Kidney (tissue), 14 donors: Measurements from ENCODE around the gene CNTN5. TPM values are rescaled to one million over a fixed set of nuclear protein-coding genes. Genes with fewer than 3 reads are reported as not detected.

Experiments
- DNase-seq, 5 donors: peaks; one replicate each; pipeline ENCODE4 v3.0.0-alpha.2; 2013 to 2020
- FAIRE-seq: peaks from 2 replicates; lab custom pipeline; 2012; peaks lifted over from hg19 to GRCh38; lab: Jason Lieb, UNC
- H3K27ac ChIP-seq, 2 donors: one replicate each; pipeline ENCODE4 v1.7.0; 2013; ENCODE audit warnings: low read depth in 2 of 2, low read length in 2 of 2, inconsistent platforms in 1 of 2
- H3K27me3 ChIP-seq: one replicate; pipeline ENCODE4 v1.7.1; 2013; ENCODE audit warnings: low read length, inconsistent platforms; ENCODE audit not compliant: control insufficient read depth, insufficient read depth
- H3K36me3 ChIP-seq, 3 donors: one replicate each; pipeline versions ENCODE4 v1.7.0 to v1.7.1; 2013; ENCODE audit warnings: low read length in 3 of 3, control low read depth in 1 of 3, inconsistent platforms in 1 of 3; ENCODE audit not compliant: insufficient read depth in 3 of 3, control insufficient read depth in 2 of 3
- H3K4me1 ChIP-seq, 3 donors: one replicate each; pipeline versions ENCODE4 v1.7.0 to v1.7.1; 2013; ENCODE audit warnings: low read length in 3 of 3, inconsistent platforms in 1 of 3, low read depth in 1 of 3; ENCODE audit not compliant: control insufficient read depth in 2 of 3, insufficient read depth in 2 of 3
- H3K4me3 ChIP-seq, 3 donors: one replicate each; pipeline versions ENCODE4 v1.7.0 to v1.8.1; 2013; ENCODE audit warnings: low read length in 3 of 3, control low read depth in 1 of 3, inconsistent platforms in 1 of 3
- H3K9ac ChIP-seq, 3 donors: one replicate each; pipeline versions ENCODE4 v1.7.0 to v1.7.1; 2013; ENCODE audit warnings: low read length in 3 of 3, control low read depth in 1 of 3, inconsistent platforms in 1 of 3
- H3K9me3 ChIP-seq, 3 donors: one replicate each; pipeline versions ENCODE4 v1.7.0 to v1.7.1; 2013; ENCODE audit warnings: low read length in 3 of 3, control low read depth in 1 of 3, inconsistent platforms in 1 of 3; ENCODE audit not compliant: control insufficient read depth in 2 of 3, insufficient read depth in 1 of 3
- CTCF ChIP-seq: IDR thresholded peaks from 3 replicates; pipeline ENCODE4 v1.5.1; 2012; ENCODE audit warnings: mild to moderate bottlenecking, moderate library complexity, borderline replicate concordance; ENCODE audit not compliant: insufficient read depth; ENCODE audit errors: extremely low read depth
- intact Hi-C: fragments of 100-400 bp; cut with DNase I; formaldehyde crosslinking; loops from one replicate; pipeline ENCODE4 v1.11.1; 2022
- polyA plus RNA-seq: library from polyadenylated mRNA; stranded (reverse); fragments of 350-450 nt; fragmentation: Illumina TruSeq; extraction: RNeasy Lipid Tissue Mini Kit (QIAGEN cat#74804); gene quantifications from one replicate; pipeline ENCODE4 v1.2.3, GENCODE V29; 2014; ENCODE audit warnings: low read depth, low replicate concordance; ENCODE audit not compliant: insufficient read depth
- total RNA-seq: library from RNA; stranded (reverse); fragmentation: NEBNext Ultra II Directional; extraction: Animal tissue kit (Norgen Biotek cat#: 25700); gene quantifications from one replicate; pipeline ENCODE4 v1.2.1, GENCODE V29; 2021
- donor health status: control.
- donor health status: control.
- donor health status: control.
- donor health status: control.
- donor health status: control.
- donor health status: DM: yes; HTN: yes; CAD: no.
- donor health status: Normal renal cell carcinoma (clear cell type).

The CNTN5 gene
- total and polyA plus RNA-seq, 2 donors from 2014 or later: 0.11 to 0.66 TPM

DNA sequence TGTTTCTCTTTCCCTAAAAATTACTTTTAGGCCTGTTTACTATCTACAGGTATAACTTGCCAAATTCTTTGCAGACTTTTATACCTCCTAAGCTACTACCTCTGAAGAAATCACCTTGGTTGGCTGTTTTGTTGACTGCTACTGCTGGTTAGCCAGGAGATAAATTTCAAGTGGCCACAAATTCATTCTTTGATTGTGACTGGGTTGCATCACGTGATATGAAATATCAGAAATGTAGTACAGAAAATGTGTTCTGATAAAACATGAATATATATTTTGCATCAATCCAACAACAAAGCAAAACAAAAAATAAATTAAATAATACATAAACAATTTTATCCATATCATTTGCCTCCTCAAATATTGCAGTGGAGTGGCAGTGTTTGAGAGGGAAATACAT, 291.1 kb downstream of the CNTN5 start:
- Histone ChIP-seq H3K9ac (no peak overlapping the region), H3K27ac (no peak overlapping the region), H3K4me3 (no peak overlapping the region), H3K27me3 (no peaks in the 10 kb centered on the region), H3K4me1 (no peaks in the 10 kb centered on the region), H3K9me3 (no peaks in the 10 kb centered on the region), H3K36me3 (no peaks in the 10 kb centered on the region)
- DNase-seq (no peak), FAIRE-seq (no peak)
- intact Hi-C loops: no loop called here
- no peak for TF ChIP-seq CTCF

- DNase-seq (peak in 1 of 5 donors; percentile 13), FAIRE-seq (no peak)
Measured at GRCh38 chr11:99316776-99317520, 296.2 kb downstream of the CNTN5 start.

DNA sequence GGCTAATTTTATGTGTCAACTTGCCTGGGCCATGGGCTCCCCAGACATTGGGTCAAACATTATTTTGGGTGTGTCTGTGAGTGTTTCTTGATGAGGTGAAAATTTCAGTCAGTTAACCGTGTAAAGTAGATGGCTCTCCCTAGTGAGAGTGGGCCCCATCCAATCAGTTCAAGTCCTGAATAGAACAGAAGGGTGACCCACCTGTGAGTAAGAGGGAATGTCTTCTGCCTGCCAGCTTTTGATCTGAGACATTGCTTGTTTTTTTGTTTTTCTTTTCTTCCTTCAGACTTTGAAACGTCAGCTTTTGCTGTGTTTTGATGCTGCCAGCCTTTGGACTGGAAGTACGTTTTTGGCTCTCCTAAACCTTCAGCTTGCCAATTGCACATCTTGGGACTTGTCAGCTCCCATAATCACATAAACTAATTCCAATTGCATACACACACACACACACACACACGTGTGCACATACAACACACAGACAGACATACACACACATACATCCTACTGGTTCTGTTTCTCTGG, 300.1 kb downstream of the CNTN5 start:
- Histone ChIP-seq H3K27me3 (no peaks in the 10 kb centered on the region), H3K9ac (no peak overlapping the region), H3K4me1 (no peaks in the 10 kb centered on the region), H3K9me3 (no peaks in the 10 kb centered on the region), H3K36me3 (no peaks in the 10 kb centered on the region), H3K27ac (no peak overlapping the region), H3K4me3 (no peak overlapping the region)
- no peak for DNase-seq
- no peak for TF ChIP-seq CTCF
- intact Hi-C loops: no loop called here
- FAIRE-seq: no peak

More at GRCh38 chr11:99316776-99317520, 296.2 kb downstream of the CNTN5 start:
- no peaks in the 10 kb centered on the region for H3K4me1 ChIP-seq
- H3K27me3 ChIP-seq: no peaks in the 10 kb centered on the region
- H3K9me3 ChIP-seq: no peaks in the 10 kb centered on the region
- no peak overlapping the region for H3K9ac ChIP-seq
- H3K36me3 ChIP-seq: no peaks in the 10 kb centered on the region
- intact Hi-C loops: no loop called here
- H3K4me3 ChIP-seq: no peak overlapping the region
- H3K27ac ChIP-seq: no peak overlapping the region
- no peak for TF ChIP-seq CTCF
